Fibroblast of villous mesenchyme (primary cell): ENCODE data around the gene HSD17B13. TPM values are rescaled to one million over a fixed set of nuclear protein-coding genes. Genes with fewer than 3 reads are reported as not detected.

Experiments
- DNase-seq: peaks from one replicate; pipeline ENCODE4 v3.0.0-alpha.2; 2010; ENCODE audit warnings: low read depth
- H3K4me3 ChIP-seq: 2 replicates; pipeline ENCODE4 v1.5.1; 2011; ENCODE audit warnings: low read depth, mild to moderate bottlenecking, low read length
- CTCF ChIP-seq: IDR thresholded peaks from 2 replicates; pipeline ENCODE4 v1.5.1; 2012; ENCODE audit warnings: low read depth, mild to moderate bottlenecking, low read length; ENCODE audit not compliant: insufficient read depth
- total RNA-seq: library from RNA; depleted of rRNA; stranded (reverse); fragments of >200 nt; gene quantifications from 2 replicates; pipeline ENCODE4 v1.2.3, GENCODE V29; 2012

HSD17B13 gene
- total RNA-seq, 1 donor: not detected

GRCh38 chr4:87268411-87268810 lies 54.3 kb downstream of the HSD17B13 start:
- no peak for TF ChIP-seq CTCF
- no peak overlapping the region for H3K4me3 ChIP-seq

GRCh38 chr4:87266986-87267385 lies 55.7 kb downstream of the HSD17B13 start:
- H3K4me3 ChIP-seq: no peak overlapping the region
- DNase-seq: no peak
- TF ChIP-seq CTCF: no peak

More at GRCh38 chr4:87268411-87268810, 54.3 kb downstream of the HSD17B13 start:
- DNase-seq: no peak

GRCh38 chr4:87262886-87263285 lies 59.8 kb downstream of the HSD17B13 start:
- no peak for TF ChIP-seq CTCF
- DNase-seq: no peak
- no peak overlapping the region for H3K4me3 ChIP-seq

- H3K4me3 ChIP-seq: no peak overlapping the region
- DNase-seq: no peak
- no peak for TF ChIP-seq CTCF
Observed at GRCh38 chr4:87260477-87260876, 62.2 kb downstream of the HSD17B13 start.

GRCh38 chr4:87258677-87259076 lies 64.0 kb downstream of the HSD17B13 start:
- DNase-seq: no peak
- no peak for TF ChIP-seq CTCF
- H3K4me3 ChIP-seq: no peak overlapping the region

- no peak for TF ChIP-seq CTCF
- no peak for DNase-seq
- no peak overlapping the region for H3K4me3 ChIP-seq
Observed at GRCh38 chr4:87257523-87257922, 65.2 kb downstream of the HSD17B13 start.

- no peak for DNase-seq
- TF ChIP-seq CTCF: no peak
Observed at GRCh38 chr4:87255755-87256154, 66.9 kb downstream of the HSD17B13 start.

More at GRCh38 chr4:87255755-87256154, 66.9 kb downstream of the HSD17B13 start:
- no peak overlapping the region for H3K4me3 ChIP-seq
